ENCODE results near the gene TAMM41. TPM values are rescaled to one million over a fixed set of nuclear protein-coding genes. Genes with fewer than 3 reads are reported as not detected.

Gene TAMM41
- total and polyA plus RNA-seq, 9 of the 15 experiments (the other 6 are each of a cell fraction or from before 2014, with no cell fraction given), result 8.6 to 74.6 (median 29.3) TPM

DNA sequence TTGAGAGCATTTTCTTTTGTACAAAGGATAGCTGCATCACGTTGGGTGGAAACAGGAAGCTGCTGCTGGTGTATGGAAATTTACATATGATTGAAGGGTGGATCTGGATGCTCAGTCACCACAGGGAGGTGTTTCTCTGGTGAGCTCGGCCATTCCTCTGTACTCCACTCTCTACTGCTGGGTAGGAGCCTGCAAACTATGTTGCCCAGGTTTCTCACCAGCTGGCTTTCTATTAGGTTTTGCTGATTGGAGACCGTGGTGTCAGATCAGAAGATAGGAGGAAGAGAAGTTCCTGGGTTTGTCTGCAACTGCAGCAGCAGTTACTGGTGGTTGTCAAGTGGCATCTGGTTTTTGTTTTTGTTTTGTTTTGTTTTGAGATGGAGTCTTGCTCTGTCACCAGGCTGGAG, 61.7 kb downstream of the TAMM41 start:
- in situ Hi-C loops (cut with MboI), result no loop called here
- peaks cover 32% of the 10 kb centered on the region for H3K36me3 ChIP-seq (ENCODE audit: control insufficient read depth, insufficient read depth, low read length)
- FAIRE-seq (no peak), ATAC-seq (peak; percentile 77), DNase-seq (ENCODE audit: extremely low read depth in 1 of 4, low spot score in 3 of 4) (no peak)
- H2AFZ ChIP-seq (ENCODE audit: low read depth, low read length), result no peak overlapping the region
- ChIA-PET CTCF (ENCODE audit: low intra/inter-chr PET ratio) (no interaction called here), POLR2A (interaction anchor here (1.4 kb wide), 1 partner anchor 11 kb away, joined by 5 read pairs; no protein-coding TSS in a partner anchor)
- H3K4me2 ChIP-seq (ENCODE audit: insufficient read depth, low read length), result no peak overlapping the region
- H3K9me1 ChIP-seq (ENCODE audit: control insufficient read depth, insufficient read depth, low read length), result no peaks in the 10 kb centered on the region
- H3K4me3 ChIP-seq, result no peak overlapping the region
- BruUV-seq (replicated peaks), result no TSS peak
- no peaks in the 10 kb centered on the region for H4K20me1 ChIP-seq (replicated peaks; ENCODE audit: control insufficient read depth, insufficient read depth, low read length)
- no peaks in the 10 kb centered on the region for H3K4me1 ChIP-seq (replicated peaks in 1 of 2; ENCODE audit: control insufficient read depth in 2 of 2, insufficient read depth in 2 of 2, low read length in 2 of 2)
- no peaks in the 10 kb centered on the region for H3K9me3 ChIP-seq (replicated peaks; ENCODE audit: control insufficient read depth, insufficient read depth, low read depth, low read length)
- H3K9ac ChIP-seq (ENCODE audit: insufficient read depth in 1 of 2, low read depth in 2 of 2, low read length in 2 of 2), result no peak overlapping the region
- H3K79me2 ChIP-seq (ENCODE audit: control insufficient read depth, insufficient read depth, low read length), result no peaks in the 10 kb centered on the region
- TF ChIP-seq ZNF583 (CRISPR knock-in tag; IDR thresholded peaks at IDR 0.05) (no peak), SREBF2 (CRISPR knock-in tag; IDR thresholded peaks at IDR 0.05) (no peak), ZBTB1 (CRISPR knock-in tag; IDR thresholded peaks at IDR 0.05; ENCODE audit: borderline replicate concordance, low read depth) (no peak), BDP1 (IDR thresholded peaks at IDR 0.05; ENCODE audit: insufficient read depth, insufficient read length) (no peak), FOXK1 (CRISPR knock-in tag; IDR thresholded peaks at IDR 0.05; ENCODE audit: borderline replicate concordance) (no peak), GATA2 (CRISPR knock-in tag; IDR thresholded peaks at IDR 0.05) (0 out of 2 replicates have a peak, but pooled peaks have one; percentile 23), PKNOX1 (IDR thresholded peaks at IDR 0.05) (peak; percentile 46; the same call in 1 of the 2 replicates), MCM2 (IDR thresholded peaks at IDR 0.05; ENCODE audit: low read depth) (no peak), ZNF282 (CRISPR knock-in tag; IDR thresholded peaks at IDR 0.05) (no peak), SMARCE1 (IDR thresholded peaks at IDR 0.05) (no peak), SLC30A9 (CRISPR knock-in tag; IDR thresholded peaks at IDR 0.05) (no peak)
- TF ChIP-seq, protein P1, sequence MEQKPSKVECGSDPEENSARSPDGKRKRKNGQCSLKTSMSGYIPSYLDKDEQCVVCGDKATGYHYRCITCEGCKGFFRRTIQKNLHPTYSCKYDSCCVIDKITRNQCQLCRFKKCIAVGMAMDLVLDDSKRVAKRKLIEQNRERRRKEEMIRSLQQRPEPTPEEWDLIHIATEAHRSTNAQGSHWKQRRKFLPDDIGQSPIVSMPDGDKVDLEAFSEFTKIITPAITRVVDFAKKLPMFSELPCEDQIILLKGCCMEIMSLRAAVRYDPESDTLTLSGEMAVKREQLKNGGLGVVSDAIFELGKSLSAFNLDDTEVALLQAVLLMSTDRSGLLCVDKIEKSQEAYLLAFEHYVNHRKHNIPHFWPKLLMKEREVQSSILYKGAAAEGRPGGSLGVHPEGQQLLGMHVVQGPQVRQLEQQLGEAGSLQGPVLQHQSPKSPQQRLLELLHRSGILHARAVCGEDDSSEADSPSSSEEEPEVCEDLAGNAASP (IDR thresholded peaks at IDR 0.05), result no peak
- TF ChIP-seq, protein P2, sequence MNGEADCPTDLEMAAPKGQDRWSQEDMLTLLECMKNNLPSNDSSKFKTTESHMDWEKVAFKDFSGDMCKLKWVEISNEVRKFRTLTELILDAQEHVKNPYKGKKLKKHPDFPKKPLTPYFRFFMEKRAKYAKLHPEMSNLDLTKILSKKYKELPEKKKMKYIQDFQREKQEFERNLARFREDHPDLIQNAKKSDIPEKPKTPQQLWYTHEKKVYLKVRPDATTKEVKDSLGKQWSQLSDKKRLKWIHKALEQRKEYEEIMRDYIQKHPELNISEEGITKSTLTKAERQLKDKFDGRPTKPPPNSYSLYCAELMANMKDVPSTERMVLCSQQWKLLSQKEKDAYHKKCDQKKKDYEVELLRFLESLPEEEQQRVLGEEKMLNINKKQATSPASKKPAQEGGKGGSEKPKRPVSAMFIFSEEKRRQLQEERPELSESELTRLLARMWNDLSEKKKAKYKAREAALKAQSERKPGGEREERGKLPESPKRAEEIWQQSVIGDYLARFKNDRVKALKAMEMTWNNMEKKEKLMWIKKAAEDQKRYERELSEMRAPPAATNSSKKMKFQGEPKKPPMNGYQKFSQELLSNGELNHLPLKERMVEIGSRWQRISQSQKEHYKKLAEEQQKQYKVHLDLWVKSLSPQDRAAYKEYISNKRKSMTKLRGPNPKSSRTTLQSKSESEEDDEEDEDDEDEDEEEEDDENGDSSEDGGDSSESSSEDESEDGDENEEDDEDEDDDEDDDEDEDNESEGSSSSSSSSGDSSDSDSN (IDR thresholded peaks at IDR 0.05; ENCODE audit: borderline replicate concordance in 1 of 2, low read depth in 2 of 2, low read length in 2 of 2), result no peak
- intact Hi-C loops (cut with micrococcal nuclease), result no loop called here
- no peak overlapping the region for H3K27ac ChIP-seq (ENCODE audit: extremely low read depth, low read depth, low read length)
- no peaks in the 10 kb centered on the region for H3K27me3 ChIP-seq (ENCODE audit: control insufficient read depth in 2 of 2, insufficient read depth in 2 of 2, low read length in 2 of 2)
- WGBS (ENCODE audit: insufficient coverage, low coverage, missing lambda C conversion rate), result 22% methylated on average over 3 of the region's 3 CpGs

Measured in K562 (cell line).